NT2/D1 (cell line): ENCODE results near the gene TUBA3C.

ENCODE experiments used
- DNase-seq: peaks from one replicate; pipeline ENCODE4 v3.0.0-alpha.2; 2011; ENCODE audit warnings: low read depth, low spot score
- H3K27me3 ChIP-seq: 2 replicates; pipeline ENCODE4 v1.6.0; 2011; ENCODE audit warnings: mild to moderate bottlenecking; ENCODE audit not compliant: insufficient read length, insufficient read depth
- H3K36me3 ChIP-seq: 2 replicates; pipeline ENCODE4 v1.6.1; 2011; ENCODE audit warnings: mild to moderate bottlenecking, low read length, mixed read lengths; ENCODE audit not compliant: insufficient read depth, insufficient read length
- H3K4me1 ChIP-seq: 2 replicates; pipeline ENCODE4 v1.5.1; 2011; ENCODE audit not compliant: insufficient read depth, insufficient read length
- H3K4me3 ChIP-seq: 2 replicates; pipeline ENCODE4 v1.5.1; 2011; ENCODE audit warnings: low read depth; ENCODE audit not compliant: insufficient read length
- H3K9ac ChIP-seq: 2 replicates; pipeline ENCODE4 v1.6.0; 2011; ENCODE audit warnings: low read depth; ENCODE audit not compliant: insufficient read length
- H3K9me3 ChIP-seq: 2 replicates; pipeline ENCODE4 v1.5.1; 2011; ENCODE audit warnings: mild to moderate bottlenecking, low read length; ENCODE audit not compliant: insufficient read depth
- SUZ12 ChIP-seq: IDR thresholded peaks from 2 replicates; pipeline ENCODE4 v1.6.1; 2011; ENCODE audit not compliant: insufficient read length, insufficient read depth; ENCODE audit errors: extremely low read depth
- YY1 ChIP-seq: IDR thresholded peaks from 2 replicates; pipeline ENCODE4 v1.6.1; 2011; ENCODE audit not compliant: insufficient read length, insufficient read depth
- ZNF274 ChIP-seq: IDR thresholded peaks from 2 replicates; pipeline ENCODE4 v1.6.1; 2011; ENCODE audit warnings: mild to moderate bottlenecking, low read depth, low read length

TUBA3C gene

DNA sequence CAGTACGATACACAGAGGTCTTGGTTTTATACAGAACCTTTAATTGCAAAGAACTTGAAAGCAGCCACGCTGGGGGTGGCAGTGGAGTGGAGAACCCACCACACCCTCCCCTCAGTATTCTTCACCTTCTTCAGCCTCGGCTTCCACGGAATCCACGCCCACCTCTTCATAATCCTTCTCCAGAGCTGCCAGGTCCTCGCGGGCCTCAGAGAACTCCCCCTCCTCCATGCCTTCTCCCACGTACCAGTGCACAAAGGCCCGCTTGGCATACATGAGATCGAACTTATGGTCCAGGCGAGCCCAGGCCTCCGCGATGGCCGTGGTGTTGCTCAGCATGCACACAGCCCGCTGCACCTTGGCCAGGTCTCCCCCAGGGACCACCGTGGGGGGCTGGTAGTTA is 7.9 kb downstream of the TUBA3C start:
- TF ChIP-seq YY1 (no peak), SUZ12 (no peak), ZNF274 (no peak)
- Histone ChIP-seq H3K27me3 (no peaks in the 10 kb centered on the region), H3K36me3 (no peaks in the 10 kb centered on the region), H3K9me3 (no peaks in the 10 kb centered on the region), H3K4me1 (no peaks in the 10 kb centered on the region), H3K4me3 (no peak overlapping the region), H3K9ac (no peak overlapping the region)
- no peak for DNase-seq

DNA sequence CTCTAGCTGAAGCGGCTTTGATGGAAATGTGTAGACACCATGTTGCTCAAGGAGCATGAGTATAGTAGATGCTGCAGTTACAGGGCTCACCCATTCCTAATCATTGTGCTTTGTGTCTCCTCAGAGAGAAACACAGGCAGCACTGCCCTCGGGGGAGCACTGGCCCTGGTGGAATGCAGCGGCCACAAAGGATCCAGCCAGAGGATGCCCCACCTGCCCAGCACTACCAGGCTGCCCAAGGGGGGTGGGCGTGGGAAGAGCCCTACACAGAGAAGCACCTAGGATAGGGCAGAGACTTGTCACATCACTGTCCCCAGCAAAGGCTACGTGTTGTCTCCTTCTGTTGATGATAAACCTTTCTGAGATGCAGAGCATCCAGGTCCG is 9.0 kb downstream of the TUBA3C start:
- Histone ChIP-seq H3K27me3 (no peaks in the 10 kb centered on the region), H3K4me3 (no peak overlapping the region), H3K9me3 (no peaks in the 10 kb centered on the region), H3K4me1 (no peaks in the 10 kb centered on the region), H3K36me3 (no peaks in the 10 kb centered on the region), H3K9ac (no peak overlapping the region)
- TF ChIP-seq ZNF274 (no peak), YY1 (no peak), SUZ12 (no peak)
- DNase-seq = no peak

DNA sequence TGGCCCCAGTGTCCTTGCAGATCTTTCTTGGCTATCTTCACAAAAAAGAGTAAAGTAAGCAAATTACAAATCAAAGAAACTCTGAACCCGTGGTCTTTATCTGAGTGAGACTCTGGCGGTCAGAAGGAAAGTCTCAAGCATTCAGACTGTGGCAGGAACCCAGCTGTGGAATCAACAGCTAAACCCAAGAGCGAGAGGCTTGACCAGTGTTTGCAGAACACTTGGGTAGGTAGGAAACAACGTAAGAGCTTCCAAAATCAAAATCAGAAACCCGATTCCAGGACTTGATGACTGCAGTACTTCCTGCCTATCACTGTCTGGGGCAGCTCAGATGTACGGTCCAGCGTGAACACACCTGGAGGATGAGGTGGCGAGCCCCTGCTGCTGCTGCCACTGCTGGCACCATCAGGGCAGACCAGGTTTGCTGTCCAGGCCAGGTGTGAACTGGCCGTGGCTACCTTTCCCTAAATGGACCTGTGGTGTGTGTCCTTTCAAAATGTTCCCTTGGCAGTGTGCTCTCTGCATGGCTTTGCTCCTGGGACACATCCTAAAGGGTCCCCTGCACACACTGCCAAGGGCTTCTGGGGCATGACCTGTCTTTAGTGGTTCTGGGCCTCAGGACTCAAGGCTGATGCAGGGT is 9.5 kb downstream of the TUBA3C start:
- Histone ChIP-seq H3K9me3 (no peaks in the 10 kb centered on the region), H3K9ac (no peak overlapping the region), H3K4me1 (no peaks in the 10 kb centered on the region), H3K4me3 (no peak overlapping the region), H3K36me3 (no peaks in the 10 kb centered on the region), H3K27me3 (no peaks in the 10 kb centered on the region)
- DNase-seq = no peak
- no peak for TF ChIP-seq YY1
- no peak for TF ChIP-seq ZNF274
- no peak for TF ChIP-seq SUZ12

DNA sequence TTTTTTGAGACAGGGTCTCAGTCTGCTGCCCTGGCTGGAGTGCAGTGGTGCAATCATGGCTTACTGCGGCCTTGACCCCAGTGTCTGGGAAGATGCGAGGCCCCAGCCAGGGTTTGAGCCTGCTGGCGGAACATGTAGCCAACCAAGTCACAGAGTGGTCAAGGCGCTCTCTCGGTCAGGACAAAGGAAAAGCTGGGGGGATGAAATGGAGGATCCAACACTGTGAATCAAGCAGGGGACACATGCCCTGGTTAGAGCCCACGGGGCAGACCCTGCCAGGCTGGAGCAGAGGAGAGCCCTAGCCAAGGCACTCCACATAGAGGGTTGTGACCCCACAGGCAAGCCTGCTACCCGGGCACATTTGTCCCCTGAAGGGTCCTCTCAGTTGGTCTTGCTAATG is 10.1 kb downstream of the TUBA3C start:
- no peak for DNase-seq
- Histone ChIP-seq H3K9ac (no peak overlapping the region), H3K9me3 (no peaks in the 10 kb centered on the region), H3K4me3 (no peak overlapping the region), H3K36me3 (no peaks in the 10 kb centered on the region), H3K27me3 (no peaks in the 10 kb centered on the region), H3K4me1 (no peaks in the 10 kb centered on the region)
- TF ChIP-seq YY1 = no peak
- TF ChIP-seq SUZ12 = no peak
- no peak for TF ChIP-seq ZNF274

DNA sequence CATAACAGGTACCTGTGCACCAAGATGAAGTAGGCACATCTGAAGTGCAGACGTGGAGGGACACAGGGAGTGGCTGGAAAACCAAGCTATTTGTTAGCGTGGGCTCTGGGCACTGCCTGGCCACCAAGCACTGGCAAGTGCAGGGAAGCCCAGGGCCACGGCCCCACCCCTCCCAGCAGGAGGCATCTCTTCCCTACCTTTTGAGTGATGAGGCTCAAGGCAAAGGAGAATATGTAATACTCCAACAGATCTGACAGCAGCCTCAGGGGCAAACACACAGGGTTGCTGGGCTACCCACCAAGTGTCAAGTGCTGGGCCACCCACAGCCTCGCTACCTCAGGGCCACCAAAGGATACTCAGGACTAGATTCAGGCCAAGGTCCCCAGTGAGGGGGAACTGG is 11.6 kb downstream of the TUBA3C start:
- no peak overlapping the region for H3K9ac ChIP-seq
- no peak for DNase-seq
- H3K9me3 ChIP-seq = no peaks in the 10 kb centered on the region
- TF ChIP-seq YY1 (no peak), SUZ12 (no peak), ZNF274 (no peak)
- H3K4me3 ChIP-seq = no peak overlapping the region
- H3K36me3 ChIP-seq = no peaks in the 10 kb centered on the region
- H3K4me1 ChIP-seq = no peaks in the 10 kb centered on the region
- H3K27me3 ChIP-seq = no peaks in the 10 kb centered on the region

DNA sequence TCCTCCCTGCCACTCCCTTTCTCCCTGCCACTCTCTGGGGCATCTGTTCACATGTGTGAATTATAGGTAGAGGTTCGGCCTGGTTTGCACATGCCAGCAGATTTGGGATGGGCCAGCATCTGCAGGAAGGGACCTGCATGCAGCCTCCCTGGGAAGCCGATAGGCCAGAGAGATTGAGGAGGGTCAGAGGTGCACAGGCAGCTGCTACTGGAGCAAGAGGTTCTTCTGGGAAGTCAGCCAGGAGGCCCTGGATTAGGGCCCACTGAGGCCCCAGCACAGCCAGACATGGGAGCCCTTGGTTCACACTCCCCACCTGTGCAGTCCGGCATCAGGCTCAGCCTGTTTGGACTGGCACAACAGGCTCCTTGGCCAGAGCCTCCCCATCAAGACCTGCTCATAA is 12.1 kb downstream of the TUBA3C start:
- no peaks in the 10 kb centered on the region for H3K27me3 ChIP-seq
- no peaks in the 10 kb centered on the region for H3K9me3 ChIP-seq
- no peak overlapping the region for H3K9ac ChIP-seq

DNA sequence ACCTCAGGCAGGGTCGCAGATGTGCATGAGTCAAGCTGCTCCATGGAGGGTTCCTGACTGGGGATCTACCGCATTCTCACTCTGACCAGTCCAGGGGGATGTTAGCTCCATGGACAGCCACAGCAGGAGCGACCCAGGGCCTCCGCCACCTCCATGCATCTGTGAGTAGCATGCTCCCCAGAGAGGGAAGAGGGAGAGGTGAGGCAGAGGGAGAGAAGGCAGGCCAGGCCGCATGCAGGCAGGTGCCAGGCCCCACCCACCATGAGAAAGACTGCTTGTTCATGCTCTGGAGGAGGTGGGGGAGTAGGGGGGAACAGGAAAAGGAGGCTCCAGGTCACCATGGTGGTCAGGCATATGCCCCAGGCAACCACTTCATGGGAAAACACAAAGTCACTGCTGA is 20.3 kb downstream of the TUBA3C start:
- H3K27me3 ChIP-seq = no peaks in the 10 kb centered on the region
- H3K4me1 ChIP-seq = no peaks in the 10 kb centered on the region
- DNase-seq = no peak
- no peak overlapping the region for H3K4me3 ChIP-seq
- TF ChIP-seq SUZ12 = no peak
- TF ChIP-seq YY1 = no peak
- no peak for TF ChIP-seq ZNF274
- H3K9me3 ChIP-seq = peaks cover 3% of the 10 kb centered on the region; the same call in 1 of the 2 replicates
- H3K9ac ChIP-seq = no peak overlapping the region
- no peaks in the 10 kb centered on the region for H3K36me3 ChIP-seq

More for the DNA sequence above, 12.1 kb downstream of the TUBA3C start:
- TF ChIP-seq ZNF274 (no peak), SUZ12 (no peak), YY1 (no peak)
- Histone ChIP-seq H3K4me3 (no peak overlapping the region), H3K4me1 (no peaks in the 10 kb centered on the region), H3K36me3 (no peaks in the 10 kb centered on the region)
- DNase-seq = no peak
